HL-60 (cell line): Measurements from ENCODE around the gene AHR.

Experiments used
- DNase-seq, 2 experiments: peaks; one replicate each; pipeline ENCODE4 v3.0.0-alpha.2; 2010 to 2020; ENCODE audit warnings: low read depth in 1 of 2, low spot score in 1 of 2
- H3K27ac ChIP-seq: fragments of 250-450 bp; sonication (Bioruptor Pico); replicated peaks from 2 replicates; pipeline ENCODE4 v1.5.1; 2020; ENCODE audit warnings: mild to moderate bottlenecking, moderate library complexity
- H3K27me3 ChIP-seq: fragments of 250-450 bp; sonication (Bioruptor Pico); 2 replicates; pipeline ENCODE4 v1.5.1; 2021; ENCODE audit warnings: mild to moderate bottlenecking, moderate library complexity; ENCODE audit not compliant: insufficient read depth, poor library complexity, severe bottlenecking
- H3K4me3 ChIP-seq: replicated peaks from 2 replicates; pipeline ENCODE4 v1.5.1; 2011; ENCODE audit warnings: mild to moderate bottlenecking, control low read depth, low read length; ENCODE audit not compliant: insufficient read depth
- GABPA ChIP-seq: IDR thresholded peaks from 2 replicates; pipeline ENCODE4 v1.6.1; 2012; ENCODE audit warnings: low read depth
- POLR2AphosphoS5 ChIP-seq: IDR thresholded peaks from 2 replicates; pipeline ENCODE4 v1.6.1; 2012; ENCODE audit warnings: low read depth
- SPI1 ChIP-seq: IDR thresholded peaks from 2 replicates; pipeline ENCODE4 v1.6.1; 2012; ENCODE audit warnings: low read depth, mild to moderate bottlenecking, borderline replicate concordance
- TF ChIP-seq, protein P1 (sequence below): IDR thresholded peaks from 2 replicates; pipeline ENCODE4 v1.6.1; 2012; ENCODE audit warnings: low read depth; ENCODE audit not compliant: insufficient replicate concordance
- TF ChIP-seq, protein P2 (sequence below): IDR thresholded peaks from one replicate; pipeline ENCODE4 v1.5.1; 2011; ENCODE audit warnings: low read length, control low read depth, inconsistent platforms; ENCODE audit not compliant: insufficient read depth

Gene AHR

DNA sequence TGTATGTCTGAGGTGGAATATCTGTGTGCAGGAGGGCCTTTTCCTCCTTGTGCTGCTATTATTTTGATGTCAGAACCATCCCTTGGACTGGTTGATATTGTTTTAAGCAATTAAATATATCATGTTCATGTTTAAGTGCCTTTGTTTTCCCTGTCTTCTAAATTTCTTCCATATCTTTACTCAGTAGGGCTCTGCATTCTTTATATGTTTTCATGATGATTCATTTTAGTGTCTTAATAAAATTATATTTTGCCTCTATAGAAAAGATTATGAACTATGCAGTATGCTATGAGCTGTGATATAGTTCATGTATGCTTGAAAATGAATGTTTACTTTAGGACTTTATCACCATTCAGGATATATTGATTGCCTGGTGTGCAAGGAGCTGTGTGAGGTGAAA, 34.8 kb downstream of the AHR start:
- Histone ChIP-seq H3K27ac (no peak overlapping the region), H3K4me3 (no peak overlapping the region), H3K27me3 (no peaks in the 10 kb centered on the region)
- TF ChIP-seq, protein P1, sequence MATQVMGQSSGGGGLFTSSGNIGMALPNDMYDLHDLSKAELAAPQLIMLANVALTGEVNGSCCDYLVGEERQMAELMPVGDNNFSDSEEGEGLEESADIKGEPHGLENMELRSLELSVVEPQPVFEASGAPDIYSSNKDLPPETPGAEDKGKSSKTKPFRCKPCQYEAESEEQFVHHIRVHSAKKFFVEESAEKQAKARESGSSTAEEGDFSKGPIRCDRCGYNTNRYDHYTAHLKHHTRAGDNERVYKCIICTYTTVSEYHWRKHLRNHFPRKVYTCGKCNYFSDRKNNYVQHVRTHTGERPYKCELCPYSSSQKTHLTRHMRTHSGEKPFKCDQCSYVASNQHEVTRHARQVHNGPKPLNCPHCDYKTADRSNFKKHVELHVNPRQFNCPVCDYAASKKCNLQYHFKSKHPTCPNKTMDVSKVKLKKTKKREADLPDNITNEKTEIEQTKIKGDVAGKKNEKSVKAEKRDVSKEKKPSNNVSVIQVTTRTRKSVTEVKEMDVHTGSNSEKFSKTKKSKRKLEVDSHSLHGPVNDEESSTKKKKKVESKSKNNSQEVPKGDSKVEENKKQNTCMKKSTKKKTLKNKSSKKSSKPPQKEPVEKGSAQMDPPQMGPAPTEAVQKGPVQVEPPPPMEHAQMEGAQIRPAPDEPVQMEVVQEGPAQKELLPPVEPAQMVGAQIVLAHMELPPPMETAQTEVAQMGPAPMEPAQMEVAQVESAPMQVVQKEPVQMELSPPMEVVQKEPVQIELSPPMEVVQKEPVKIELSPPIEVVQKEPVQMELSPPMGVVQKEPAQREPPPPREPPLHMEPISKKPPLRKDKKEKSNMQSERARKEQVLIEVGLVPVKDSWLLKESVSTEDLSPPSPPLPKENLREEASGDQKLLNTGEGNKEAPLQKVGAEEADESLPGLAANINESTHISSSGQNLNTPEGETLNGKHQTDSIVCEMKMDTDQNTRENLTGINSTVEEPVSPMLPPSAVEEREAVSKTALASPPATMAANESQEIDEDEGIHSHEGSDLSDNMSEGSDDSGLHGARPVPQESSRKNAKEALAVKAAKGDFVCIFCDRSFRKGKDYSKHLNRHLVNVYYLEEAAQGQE = no peak
- no peak for TF ChIP-seq SPI1
- TF ChIP-seq, protein P2, sequence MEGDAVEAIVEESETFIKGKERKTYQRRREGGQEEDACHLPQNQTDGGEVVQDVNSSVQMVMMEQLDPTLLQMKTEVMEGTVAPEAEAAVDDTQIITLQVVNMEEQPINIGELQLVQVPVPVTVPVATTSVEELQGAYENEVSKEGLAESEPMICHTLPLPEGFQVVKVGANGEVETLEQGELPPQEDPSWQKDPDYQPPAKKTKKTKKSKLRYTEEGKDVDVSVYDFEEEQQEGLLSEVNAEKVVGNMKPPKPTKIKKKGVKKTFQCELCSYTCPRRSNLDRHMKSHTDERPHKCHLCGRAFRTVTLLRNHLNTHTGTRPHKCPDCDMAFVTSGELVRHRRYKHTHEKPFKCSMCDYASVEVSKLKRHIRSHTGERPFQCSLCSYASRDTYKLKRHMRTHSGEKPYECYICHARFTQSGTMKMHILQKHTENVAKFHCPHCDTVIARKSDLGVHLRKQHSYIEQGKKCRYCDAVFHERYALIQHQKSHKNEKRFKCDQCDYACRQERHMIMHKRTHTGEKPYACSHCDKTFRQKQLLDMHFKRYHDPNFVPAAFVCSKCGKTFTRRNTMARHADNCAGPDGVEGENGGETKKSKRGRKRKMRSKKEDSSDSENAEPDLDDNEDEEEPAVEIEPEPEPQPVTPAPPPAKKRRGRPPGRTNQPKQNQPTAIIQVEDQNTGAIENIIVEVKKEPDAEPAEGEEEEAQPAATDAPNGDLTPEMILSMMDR = no peak
- TF ChIP-seq POLR2AphosphoS5 = no peak
- TF ChIP-seq GABPA = no peak
- DNase-seq = no peak

DNA sequence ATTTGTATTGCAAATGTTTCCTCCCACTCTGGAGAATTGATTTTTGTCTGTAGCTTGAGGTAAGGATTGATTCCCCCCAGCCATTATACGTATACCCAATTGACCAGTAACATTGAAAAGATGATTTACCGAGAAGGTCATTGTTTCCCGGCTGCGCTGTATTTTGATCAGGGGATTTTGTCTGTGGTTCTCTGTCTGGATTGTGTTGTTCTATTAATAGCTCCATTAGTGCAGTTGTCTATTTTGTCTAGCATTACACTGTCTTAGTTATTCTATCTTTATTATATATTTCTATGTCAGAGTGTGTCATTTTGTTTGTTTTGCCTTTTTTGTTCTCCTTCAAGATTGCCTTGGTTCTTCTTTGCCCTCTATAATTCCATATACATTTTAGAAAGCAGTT, 37.7 kb downstream of the AHR start:
- Histone ChIP-seq H3K4me3 (no peak overlapping the region), H3K27ac (no peak overlapping the region), H3K27me3 (no peaks in the 10 kb centered on the region)
- no peak for TF ChIP-seq SPI1
- TF ChIP-seq, protein P2 = no peak
- TF ChIP-seq POLR2AphosphoS5 = no peak
- TF ChIP-seq, protein P1 = no peak
- no peak for DNase-seq

DNA sequence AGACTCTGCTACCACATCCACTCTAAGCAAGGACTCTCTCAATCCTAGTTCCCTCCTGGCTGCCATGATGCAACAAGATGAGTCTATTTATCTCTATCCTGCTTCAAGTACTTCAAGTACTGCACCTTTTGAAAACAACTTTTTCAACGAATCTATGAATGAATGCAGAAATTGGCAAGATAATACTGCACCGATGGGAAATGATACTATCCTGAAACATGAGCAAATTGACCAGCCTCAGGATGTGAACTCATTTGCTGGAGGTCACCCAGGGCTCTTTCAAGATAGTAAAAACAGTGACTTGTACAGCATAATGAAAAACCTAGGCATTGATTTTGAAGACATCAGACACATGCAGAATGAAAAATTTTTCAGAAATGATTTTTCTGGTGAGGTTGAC, 40.7 kb downstream of the AHR start:
- Histone ChIP-seq H3K27me3 (no peaks in the 10 kb centered on the region), H3K27ac (no peak overlapping the region), H3K4me3 (no peak overlapping the region)
- TF ChIP-seq, protein P2 = no peak
- TF ChIP-seq GABPA (no peak), POLR2AphosphoS5 (no peak), SPI1 (no peak)
- TF ChIP-seq, protein P1 = no peak
- no peak for DNase-seq
